ENCODE data around the gene AGBL4.

GRCh38 chr1:48530727-48531351, 1492.9 kb downstream of the AGBL4 start:
- no peak for TF ChIP-seq EZH2 (IDR thresholded peaks at IDR 0.05; ENCODE audit: insufficient read depth, poor library complexity, severe bottlenecking)
- no peak for TF ChIP-seq EZH2phosphoT487 (IDR thresholded peaks at IDR 0.05; ENCODE audit: insufficient read depth, low read depth)

Data from GM23248 (cell line).